OCI-LY1 (cell line): Measurements from ENCODE around the gene CLPTM1L.

Experiments
- H2AFZ ChIP-seq: fragments of 200-600 bp; sonication (generic), shearing (Covaris generic); 2 replicates; pipeline ENCODE4 v1.6.0; 2014; ENCODE audit warnings: antibody characterized with exemption, mild to moderate bottlenecking, low read length
- H3F3A ChIP-seq: fragments of 200-600 bp; sonication (generic), shearing (Covaris generic); 2 replicates; pipeline ENCODE4 v1.6.0; 2014; ENCODE audit warnings: mild to moderate bottlenecking, antibody characterized with exemption, low read length, moderate library complexity; ENCODE audit not compliant: insufficient read depth
- H3K27ac ChIP-seq: fragments of 200-600 bp; sonication (generic); 2 replicates; pipeline ENCODE4 v1.5.1; 2014; ENCODE audit warnings: low read length, mixed run types, mild to moderate bottlenecking, low read depth; ENCODE audit not compliant: poor library complexity, severe bottlenecking
- H3K27me3 ChIP-seq: fragments of 200-600 bp; sonication (generic); 2 replicates; pipeline ENCODE4 v1.6.0; 2014; ENCODE audit warnings: antibody characterized with exemption, mild to moderate bottlenecking, low read length, moderate library complexity; ENCODE audit not compliant: insufficient read depth
- H3K36me3 ChIP-seq: fragments of 200-600 bp; sonication (generic); 2 replicates; pipeline ENCODE4 v1.6.1; 2014; ENCODE audit warnings: mild to moderate bottlenecking, antibody characterized with exemption, low read length, moderate library complexity, mixed read lengths; ENCODE audit not compliant: insufficient read depth
- H3K4me1 ChIP-seq: fragments of 200-600 bp; sonication (generic); 2 replicates; pipeline ENCODE4 v1.5.1; 2014; ENCODE audit warnings: mild to moderate bottlenecking, low read length, moderate library complexity; ENCODE audit not compliant: insufficient read depth, severe bottlenecking
- H3K4me2 ChIP-seq: fragments of 200-600 bp; sonication (generic), shearing (Covaris generic); 2 replicates; pipeline ENCODE4 v1.6.1; 2014; ENCODE audit warnings: low read length
- H3K4me3 ChIP-seq: fragments of 200-600 bp; sonication (generic); 2 replicates; pipeline ENCODE4 v1.5.1; 2014; ENCODE audit warnings: low read length, low read depth, mild to moderate bottlenecking, mixed read lengths; ENCODE audit not compliant: poor library complexity, severe bottlenecking
- H3K79me2 ChIP-seq: fragments of 200-600 bp; shearing (Covaris generic); 2 replicates; pipeline ENCODE4 v1.6.1; 2016; ENCODE audit warnings: mixed run types, low read length, mixed read lengths; ENCODE audit not compliant: insufficient read depth
- H3K9ac ChIP-seq: fragments of 200-600 bp; sonication (generic), shearing (Covaris generic); 2 replicates; pipeline ENCODE4 v1.6.1; 2014; ENCODE audit warnings: mild to moderate bottlenecking, low read length, mixed read lengths
- H3K9me2 ChIP-seq: fragments of 200-600 bp; sonication (generic), shearing (Covaris generic); 2 replicates; pipeline ENCODE4 v1.6.1; 2014; ENCODE audit warnings: low read depth, mild to moderate bottlenecking, low read length, mixed read lengths
- H3K9me3 ChIP-seq: fragments of 200-600 bp; shearing (Covaris generic); 2 replicates; pipeline ENCODE4 v1.6.1; 2014; ENCODE audit warnings: low read length, mixed read lengths
- H4K20me1 ChIP-seq: fragments of 200-600 bp; sonication (generic), shearing (Covaris generic); 2 replicates; pipeline ENCODE4 v1.6.0; 2016; ENCODE audit warnings: mild to moderate bottlenecking, low read length; ENCODE audit not compliant: insufficient read depth
- EZH2 ChIP-seq: fragments of 200-600 bp; sonication (generic), shearing (Covaris generic); IDR thresholded peaks from 2 replicates; pipeline ENCODE4 v1.8.0; 2017; ENCODE audit warnings: borderline replicate concordance, mixed run types, mild to moderate bottlenecking, antibody characterized with exemption, low read length, moderate library complexity, mixed read lengths
- TF ChIP-seq, protein P1 (sequence below): fragments of 200-600 bp; sonication (generic), shearing (Covaris generic); IDR thresholded peaks from 2 replicates; pipeline ENCODE4 v1.5.1; 2017; ENCODE audit warnings: mild to moderate bottlenecking, antibody characterized with exemption, low read length, moderate library complexity, mixed read lengths

Gene CLPTM1L

DNA sequence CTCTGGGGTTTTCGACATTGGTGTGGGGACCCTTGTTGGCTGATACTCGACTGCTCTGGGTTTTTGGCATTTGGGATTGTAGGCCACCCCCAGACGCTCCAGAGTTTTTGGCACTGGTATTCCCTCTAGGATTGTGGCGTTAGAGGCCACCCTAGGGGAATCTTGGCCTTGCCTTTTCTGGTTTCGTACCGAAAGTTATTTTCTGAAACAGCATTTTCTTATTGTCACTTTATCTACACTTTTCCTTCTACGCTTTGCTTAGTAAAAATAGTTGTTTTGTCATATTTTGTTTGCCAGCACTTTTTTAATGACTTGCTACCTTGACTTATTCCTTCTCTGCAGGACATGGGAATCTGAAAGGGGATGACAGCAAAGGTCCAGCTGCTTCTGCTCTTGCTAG lies 25.1 kb upstream of the CLPTM1L start:
- Histone ChIP-seq H3K9me3 (0 out of 2 replicates have a peak, but pooled peaks cover 4% of the 10 kb centered on the region), H3K9me2 (no peaks in the 10 kb centered on the region), H3K4me2 (no peak overlapping the region), H2AFZ (no peak overlapping the region), H3K4me3 (no peak overlapping the region), H3K79me2 (no peaks in the 10 kb centered on the region), H3F3A (no peaks in the 10 kb centered on the region; the same call in 1 of the 2 replicates), H4K20me1 (no peaks in the 10 kb centered on the region), H3K27ac (no peak overlapping the region), H3K36me3 (no peaks in the 10 kb centered on the region; the same call in 1 of the 2 replicates), H3K27me3 (peaks cover 34% of the 10 kb centered on the region; the same call in 1 of the 2 replicates), H3K4me1 (peaks cover 14% of the 10 kb centered on the region), H3K9ac (no peak overlapping the region)
- TF ChIP-seq, protein P1, sequence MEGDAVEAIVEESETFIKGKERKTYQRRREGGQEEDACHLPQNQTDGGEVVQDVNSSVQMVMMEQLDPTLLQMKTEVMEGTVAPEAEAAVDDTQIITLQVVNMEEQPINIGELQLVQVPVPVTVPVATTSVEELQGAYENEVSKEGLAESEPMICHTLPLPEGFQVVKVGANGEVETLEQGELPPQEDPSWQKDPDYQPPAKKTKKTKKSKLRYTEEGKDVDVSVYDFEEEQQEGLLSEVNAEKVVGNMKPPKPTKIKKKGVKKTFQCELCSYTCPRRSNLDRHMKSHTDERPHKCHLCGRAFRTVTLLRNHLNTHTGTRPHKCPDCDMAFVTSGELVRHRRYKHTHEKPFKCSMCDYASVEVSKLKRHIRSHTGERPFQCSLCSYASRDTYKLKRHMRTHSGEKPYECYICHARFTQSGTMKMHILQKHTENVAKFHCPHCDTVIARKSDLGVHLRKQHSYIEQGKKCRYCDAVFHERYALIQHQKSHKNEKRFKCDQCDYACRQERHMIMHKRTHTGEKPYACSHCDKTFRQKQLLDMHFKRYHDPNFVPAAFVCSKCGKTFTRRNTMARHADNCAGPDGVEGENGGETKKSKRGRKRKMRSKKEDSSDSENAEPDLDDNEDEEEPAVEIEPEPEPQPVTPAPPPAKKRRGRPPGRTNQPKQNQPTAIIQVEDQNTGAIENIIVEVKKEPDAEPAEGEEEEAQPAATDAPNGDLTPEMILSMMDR: no peak
- no peak for TF ChIP-seq EZH2

DNA sequence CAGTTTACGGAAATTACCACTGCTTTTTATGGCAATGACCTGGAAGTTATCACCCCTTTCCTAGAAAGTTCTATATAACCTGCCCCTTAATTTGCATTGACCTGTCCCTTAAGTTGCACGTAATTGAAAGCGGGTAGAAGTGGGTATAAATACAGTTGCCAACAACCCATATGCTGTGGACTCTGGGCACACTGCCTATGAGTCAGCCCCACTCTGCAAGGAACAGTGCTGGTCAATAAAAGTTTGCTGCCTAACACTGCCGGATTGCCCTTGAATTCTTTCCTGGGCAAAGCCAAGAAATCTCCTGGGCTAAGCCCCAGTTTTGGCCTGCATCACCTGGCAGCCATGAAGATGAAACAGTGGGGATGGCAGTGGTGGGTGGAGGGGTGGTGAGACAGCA lies 23.9 kb upstream of the CLPTM1L start:
- no peak for TF ChIP-seq EZH2
- TF ChIP-seq, protein P1: no peak
- Histone ChIP-seq H4K20me1 (no peaks in the 10 kb centered on the region), H3F3A (no peaks in the 10 kb centered on the region; the same call in 1 of the 2 replicates), H3K9ac (no peak overlapping the region), H3K27ac (no peak overlapping the region), H3K36me3 (no peaks in the 10 kb centered on the region; the same call in 1 of the 2 replicates), H3K4me2 (no peak overlapping the region), H3K4me3 (no peak overlapping the region), H3K9me3 (0 out of 2 replicates have a peak, but pooled peaks cover 4% of the 10 kb centered on the region), H3K4me1 (peaks cover 14% of the 10 kb centered on the region), H3K27me3 (peaks cover 36% of the 10 kb centered on the region; the same call in 1 of the 2 replicates), H2AFZ (no peak overlapping the region), H3K79me2 (no peaks in the 10 kb centered on the region), H3K9me2 (no peaks in the 10 kb centered on the region)

DNA sequence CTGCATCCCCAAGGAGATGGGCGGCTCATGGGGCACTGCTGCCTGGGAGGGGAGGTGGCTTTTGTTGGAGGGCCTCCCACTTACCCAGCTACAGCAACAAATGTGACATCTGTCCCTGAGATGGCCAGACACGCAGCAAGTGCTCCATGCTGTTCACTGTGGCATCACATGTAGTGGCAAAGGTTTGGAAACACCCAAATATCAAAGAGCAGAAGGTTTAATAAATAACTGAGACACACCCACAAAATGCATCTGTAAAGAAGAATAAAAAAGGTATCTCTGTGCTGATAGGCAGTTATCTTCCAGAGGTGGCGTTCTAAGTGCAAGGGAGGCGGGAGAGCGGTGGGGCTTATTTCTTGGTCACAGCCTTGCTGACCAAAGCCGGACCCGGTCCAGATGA lies 23.3 kb upstream of the CLPTM1L start:
- peaks cover 14% of the 10 kb centered on the region for H3K4me1 ChIP-seq
- no peaks in the 10 kb centered on the region for H4K20me1 ChIP-seq
- H3K9me3 ChIP-seq: 0 out of 2 replicates have a peak, but pooled peaks cover 4% of the 10 kb centered on the region
- TF ChIP-seq, protein P1: no peak
- TF ChIP-seq EZH2: no peak
- H3K27ac ChIP-seq: no peak overlapping the region
- no peaks in the 10 kb centered on the region for H3K9me2 ChIP-seq
- no peak overlapping the region for H2AFZ ChIP-seq
- no peak overlapping the region for H3K9ac ChIP-seq
- no peaks in the 10 kb centered on the region for H3K79me2 ChIP-seq
- H3K4me3 ChIP-seq: no peak overlapping the region
- no peaks in the 10 kb centered on the region; the same call in 1 of the 2 replicates for H3K36me3 ChIP-seq
- H3K4me2 ChIP-seq: no peak overlapping the region
- H3F3A ChIP-seq: no peaks in the 10 kb centered on the region; the same call in 1 of the 2 replicates
- peaks cover 41% of the 10 kb centered on the region; the same call in 1 of the 2 replicates for H3K27me3 ChIP-seq
